ENCODE results near the gene CACNA1H. TPM values are rescaled to one million over a fixed set of nuclear protein-coding genes. Genes with fewer than 3 reads are reported as not detected.
A peak's percentile ranks its signal among the peaks of the same experiment; 100 is the strongest.

Gene CACNA1H
- total and polyA plus RNA-seq, 12 donors: 1.7 to 8.7 (median 2.5) TPM

DNA sequence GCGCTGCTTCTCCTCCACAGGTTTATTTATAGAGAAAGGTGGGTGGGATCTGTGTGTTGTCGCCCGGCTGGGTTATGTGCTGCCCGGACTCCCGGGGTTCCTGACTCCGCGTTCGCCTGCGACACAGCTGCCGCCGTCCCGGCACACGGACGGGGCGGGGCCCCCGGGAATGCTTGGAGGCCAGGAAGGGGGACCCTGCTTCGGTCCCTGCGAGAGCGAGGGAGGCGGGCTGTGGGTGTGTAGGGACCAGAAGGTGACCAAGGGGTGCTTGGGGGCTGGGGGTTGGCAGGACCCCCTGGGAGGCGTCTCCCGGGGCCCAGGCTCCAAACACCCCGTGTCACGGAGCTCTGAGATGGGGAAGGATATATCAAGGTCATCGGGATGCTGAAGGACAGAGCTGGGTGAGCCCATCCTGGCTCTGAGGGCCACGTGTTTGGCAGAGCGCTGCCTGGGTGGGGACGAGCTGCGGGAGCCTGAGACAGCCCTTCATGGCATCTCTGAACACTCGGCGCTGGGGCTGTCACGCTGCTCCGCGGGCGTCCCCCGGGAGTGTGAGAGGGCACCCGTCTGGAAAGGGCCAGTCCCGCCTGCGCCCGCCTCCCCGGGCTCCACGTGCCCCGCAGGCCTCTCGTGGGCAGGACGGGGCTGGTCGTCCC lies 4.2 kb downstream of the CACNA1H start:
- H3K4me3 ChIP-seq: no peak overlapping the region
- peak in 1 of 2 donors; percentile 53 for DNase-seq

DNA sequence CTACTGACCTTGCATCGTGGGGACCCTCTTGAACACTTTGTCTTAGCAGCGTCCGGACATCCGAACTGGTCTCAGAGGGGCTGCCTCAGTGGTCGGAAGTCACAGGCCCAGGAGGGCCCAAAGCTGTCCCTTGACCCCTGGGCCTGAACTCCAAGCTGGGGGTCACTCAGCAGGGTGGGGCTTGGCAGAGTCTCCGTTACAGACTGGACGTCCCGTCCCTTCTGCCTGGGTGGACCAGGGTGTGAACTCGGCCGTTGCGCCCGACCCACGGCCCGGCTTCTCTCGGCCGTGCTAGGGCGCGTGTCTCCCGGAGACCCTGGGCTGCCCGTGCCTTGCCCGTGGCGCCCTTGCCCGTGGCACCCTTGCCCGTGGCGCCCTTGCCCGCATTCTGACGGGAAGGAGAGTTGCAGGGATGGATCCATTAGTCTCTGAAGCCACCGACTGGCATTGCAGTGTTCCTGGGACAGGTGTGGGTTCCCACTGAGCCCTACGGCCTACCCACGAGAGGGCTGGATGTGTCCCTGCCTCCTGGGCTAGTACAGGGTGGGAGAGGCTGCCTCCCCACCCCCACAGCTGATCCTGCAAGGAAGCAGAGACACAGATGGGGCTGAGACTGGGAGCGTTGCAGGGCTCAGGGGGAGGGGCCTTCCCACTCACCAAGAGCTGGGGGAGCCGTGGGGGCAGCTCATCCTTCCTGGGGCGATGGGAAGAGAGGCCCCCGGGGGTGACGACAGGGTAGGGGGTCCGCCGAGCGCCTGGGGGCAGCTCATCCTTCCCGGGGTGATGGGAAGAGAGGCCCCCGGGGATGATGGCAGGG lies 4.9 kb downstream of the CACNA1H start:
- Histone ChIP-seq H3K27ac (peak overlapping the region in 9 of 10 donors; percentile 14 to 82 (median 68)), H3K27me3 (peaks cover 6 to 86% (median 59%) of the 10 kb centered on the region in 7 donors), H3K4me3 (peak overlapping the region in 1 of 10 donors; percentile 5), H3K4me1 (peaks cover 0 to 44% (median 17%) of the 10 kb centered on the region in 9 donors), H3K36me3 (no peaks in the 10 kb centered on the region), H3K9me3 (no peaks in the 10 kb centered on the region)
- 73 to 77% methylated on average over 40 of the region's 40 CpGs for WGBS, 2 donors
- TF ChIP-seq, protein P1, sequence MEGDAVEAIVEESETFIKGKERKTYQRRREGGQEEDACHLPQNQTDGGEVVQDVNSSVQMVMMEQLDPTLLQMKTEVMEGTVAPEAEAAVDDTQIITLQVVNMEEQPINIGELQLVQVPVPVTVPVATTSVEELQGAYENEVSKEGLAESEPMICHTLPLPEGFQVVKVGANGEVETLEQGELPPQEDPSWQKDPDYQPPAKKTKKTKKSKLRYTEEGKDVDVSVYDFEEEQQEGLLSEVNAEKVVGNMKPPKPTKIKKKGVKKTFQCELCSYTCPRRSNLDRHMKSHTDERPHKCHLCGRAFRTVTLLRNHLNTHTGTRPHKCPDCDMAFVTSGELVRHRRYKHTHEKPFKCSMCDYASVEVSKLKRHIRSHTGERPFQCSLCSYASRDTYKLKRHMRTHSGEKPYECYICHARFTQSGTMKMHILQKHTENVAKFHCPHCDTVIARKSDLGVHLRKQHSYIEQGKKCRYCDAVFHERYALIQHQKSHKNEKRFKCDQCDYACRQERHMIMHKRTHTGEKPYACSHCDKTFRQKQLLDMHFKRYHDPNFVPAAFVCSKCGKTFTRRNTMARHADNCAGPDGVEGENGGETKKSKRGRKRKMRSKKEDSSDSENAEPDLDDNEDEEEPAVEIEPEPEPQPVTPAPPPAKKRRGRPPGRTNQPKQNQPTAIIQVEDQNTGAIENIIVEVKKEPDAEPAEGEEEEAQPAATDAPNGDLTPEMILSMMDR (IDR thresholded peaks at IDR 0.05): no peak
- DNase-seq (peak; percentile 52 to 74), ATAC-seq (peak; percentile 21 to 57 (median 28))
- intact Hi-C loops (cut with DNase I): no loop called here

More for the DNA sequence above, 4.2 kb downstream of the CACNA1H start:
- H3K4me1 ChIP-seq: peaks cover 0 to 44% (median 18%) of the 10 kb centered on the region in 9 donors
- H3K27me3 ChIP-seq: peaks cover 6 to 89% (median 63%) of the 10 kb centered on the region in 7 donors
- peak in 4 of 8 donors; percentile 1 to 10 (median 2) for ATAC-seq
- no peaks in the 10 kb centered on the region for H3K36me3 ChIP-seq
- no peaks in the 10 kb centered on the region for H3K9me3 ChIP-seq
- H3K27ac ChIP-seq: peak overlapping the region in 8 of 10 donors; percentile 14 to 81 (median 59)
- TF ChIP-seq, protein P1 (IDR thresholded peaks at IDR 0.05): no peak
- WGBS, 2 donors: 82 to 84% methylated on average over 46 of the region's 46 CpGs
- intact Hi-C loops (cut with DNase I): no loop called here

DNA sequence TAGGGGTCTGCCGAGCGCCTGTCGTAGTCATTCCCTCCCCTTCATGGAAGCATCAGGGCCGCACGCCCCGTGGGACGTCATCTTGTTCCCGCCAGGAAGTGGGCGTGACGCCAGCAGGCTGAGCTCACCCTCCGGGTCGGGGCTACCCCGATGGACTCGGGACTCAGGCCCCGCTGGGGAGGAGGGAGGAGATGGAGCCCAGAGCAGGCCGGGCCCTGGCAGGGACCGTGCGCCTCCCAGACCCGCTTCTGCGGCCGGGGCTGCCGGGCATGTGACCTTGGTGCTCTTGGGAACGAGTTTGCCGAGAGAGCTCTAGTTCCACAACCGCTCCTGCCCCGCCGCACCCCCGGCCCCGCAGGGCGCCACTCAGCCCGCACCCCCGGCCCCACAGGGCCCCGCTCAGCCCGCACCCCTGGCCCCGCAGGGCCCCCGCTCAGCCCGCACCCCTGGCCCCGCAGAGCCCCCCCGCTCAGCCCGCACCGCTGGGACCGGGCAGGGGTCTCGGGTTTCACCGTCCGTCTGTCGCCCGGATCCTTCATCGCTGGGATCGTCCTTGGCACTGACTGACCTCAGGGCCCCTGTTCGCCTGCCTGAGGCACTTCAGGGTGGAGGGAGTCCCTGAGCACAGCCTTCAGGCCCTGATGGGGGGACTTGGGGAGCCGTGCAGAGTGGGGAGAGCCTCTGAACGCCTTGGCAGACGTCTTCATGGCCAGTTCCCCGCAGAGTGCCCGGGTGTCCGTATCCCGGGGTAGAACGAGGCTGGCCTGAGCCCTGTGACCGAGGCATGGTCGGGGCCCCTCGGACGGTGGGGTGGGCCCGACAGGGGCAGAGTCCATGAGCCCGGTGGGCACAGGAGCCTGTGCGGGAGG lies 5.8 kb downstream of the CACNA1H start:
- ATAC-seq: peak; percentile 18 to 73 (median 40)

More for the DNA sequence above, 5.8 kb downstream of the CACNA1H start:
- Histone ChIP-seq H3K4me3 (peak overlapping the region in 1 of 10 donors; percentile 17), H3K27ac (peak overlapping the region in 8 of 10 donors; percentile 14 to 82 (median 68)), H3K9me3 (no peaks in the 10 kb centered on the region), H3K4me1 (peaks cover 0 to 43% (median 17%) of the 10 kb centered on the region in 9 donors), H3K36me3 (no peaks in the 10 kb centered on the region), H3K27me3 (peaks cover 6 to 82% (median 59%) of the 10 kb centered on the region in 7 donors)
- intact Hi-C loops (cut with DNase I): no loop called here
- peak; percentile 76 to 84 for DNase-seq
- WGBS, 2 donors: 43 to 45% methylated on average over 53 to 65 of the region's 65 CpGs
- TF ChIP-seq, protein P1 (IDR thresholded peaks at IDR 0.05): no peak
